Activated CD4-positive, alpha-beta T cell treated with anti-CD3 and anti-CD28 coated beads, Interleukin-2, amount 50 U/mL, for 24 hours (primary cell): ENCODE measurements around the gene KLC1.
A peak's percentile ranks its signal among the peaks of the same experiment; 100 is the strongest.
"Not testable (repeated sequence)": the region's sequence is repeated elsewhere in the genome, so short reads cannot be mapped to it uniquely, and the experiment has no call there.

Source experiments
- DNase-seq, 2 donors: peaks; one replicate each; pipeline ENCODE4 v3.0.0-alpha.2; 2020; ENCODE audit warnings: low read depth in 1 of 2, low spot score in 1 of 2

KLC1 gene

DNA sequence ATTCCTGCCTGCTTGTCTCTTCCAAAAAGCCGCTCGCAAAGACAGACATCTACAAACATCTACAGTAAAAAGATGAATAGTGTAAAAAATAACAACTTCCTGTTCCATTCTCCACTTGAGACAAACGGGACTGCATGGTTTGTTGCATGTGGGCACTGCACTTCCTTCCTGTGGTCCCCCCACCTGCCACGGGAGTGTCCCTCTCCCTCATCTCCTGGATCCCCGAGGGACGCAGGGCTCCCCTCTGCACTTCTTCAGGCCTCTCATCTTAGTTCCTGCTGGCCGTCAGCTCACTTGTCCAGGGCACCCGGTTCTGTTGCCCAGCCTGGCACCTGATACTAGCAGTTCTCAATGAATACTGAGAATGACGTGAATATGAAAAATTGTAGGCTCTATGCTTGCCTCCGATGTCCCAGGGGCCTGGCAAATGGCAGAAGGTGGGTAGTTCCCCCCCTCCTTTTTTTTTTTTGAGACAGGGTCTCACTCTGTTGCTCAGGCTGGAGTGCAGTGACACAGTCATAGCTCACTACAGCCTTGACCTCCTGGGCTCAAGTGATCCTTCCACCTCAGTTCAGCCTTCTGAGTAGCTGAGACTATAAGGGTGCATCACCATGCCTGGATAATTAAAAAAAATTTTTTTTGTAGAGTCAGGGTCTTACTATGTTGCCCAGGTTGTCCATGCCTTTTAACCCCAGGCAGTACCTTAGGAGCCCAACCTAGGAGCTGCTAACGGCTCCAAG lies 3.5 kb upstream of the KLC1 start:
- DNase-seq: no peak

GRCh38 chr14:103626146-103626850 lies 2.7 kb upstream of the KLC1 start:
- DNase-seq: no peak

DNA sequence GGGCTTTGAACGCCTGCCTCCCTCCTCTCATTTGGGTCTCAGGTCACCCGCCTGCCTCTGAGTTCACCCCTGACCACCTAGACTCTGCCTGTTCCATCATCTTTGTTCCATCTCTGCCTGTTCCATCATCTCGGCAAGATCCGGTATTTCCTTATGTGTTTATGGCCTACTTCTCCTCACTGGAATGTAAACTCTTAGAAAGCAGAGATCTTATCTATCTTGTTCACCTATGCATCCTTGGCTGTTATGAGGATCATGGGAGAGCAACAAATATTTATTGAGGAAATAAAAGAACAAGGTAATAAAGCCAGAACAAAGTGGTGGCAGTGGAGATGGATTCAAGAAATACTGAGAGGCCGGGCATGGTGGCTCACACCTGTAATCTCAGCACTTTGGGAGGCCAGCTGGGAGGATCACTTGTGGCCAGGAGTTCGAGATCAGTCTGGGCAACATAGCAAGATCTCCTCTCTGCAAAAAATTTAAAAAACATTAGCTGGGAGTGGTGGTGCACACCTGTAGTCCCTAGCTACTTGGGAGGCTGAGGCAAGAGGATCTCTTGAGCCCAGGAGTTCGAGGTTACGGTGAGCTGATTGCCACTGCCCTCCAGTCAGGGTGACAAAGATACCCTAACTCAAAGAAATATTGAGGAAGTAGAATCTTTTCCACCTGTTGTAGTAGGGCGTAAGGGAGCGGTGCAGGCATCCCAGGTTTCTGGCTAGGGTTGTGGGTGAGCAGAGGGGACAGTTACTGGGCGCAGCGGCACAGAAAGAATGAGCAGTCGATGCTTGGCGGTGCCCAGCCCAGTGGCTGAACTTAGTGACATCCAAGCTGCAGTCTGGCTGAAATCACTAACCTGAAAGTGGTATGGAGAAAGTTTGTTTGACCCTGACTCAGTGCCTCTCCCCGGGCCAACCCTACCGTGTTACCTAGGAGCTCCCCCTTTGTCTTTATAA lies 1.7 kb upstream of the KLC1 start:
- no peak for DNase-seq

DNA sequence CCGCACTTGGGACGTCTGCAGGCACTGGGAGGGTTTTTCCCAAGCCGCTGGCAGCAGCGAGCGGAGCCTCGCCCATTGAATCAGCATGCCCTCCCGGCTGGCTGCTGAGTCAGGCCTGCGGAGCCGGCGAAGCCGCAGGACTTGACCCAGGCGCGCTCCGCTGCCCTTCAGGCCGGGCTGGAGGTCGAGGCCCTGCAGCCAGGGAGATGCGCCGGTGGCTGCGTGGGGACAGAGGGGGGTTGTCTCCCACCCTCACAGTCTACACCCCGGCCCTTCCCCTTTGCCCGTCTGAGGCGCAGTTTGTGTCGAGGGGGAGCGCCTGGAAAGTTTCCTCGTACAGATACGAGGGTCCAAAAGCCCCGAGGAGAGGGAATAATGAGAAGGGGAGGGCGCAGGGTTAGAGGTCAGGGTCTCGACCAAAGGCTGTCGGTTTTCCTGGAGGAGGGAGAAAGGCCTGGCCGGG lies 759 bp upstream of the KLC1 start:
- no peak for DNase-seq

GRCh38 chr14:103629503-103630121 lies 601 bp downstream of the KLC1 start:
- DNase-seq: peak in 1 of 2 donors; percentile 18

DNA sequence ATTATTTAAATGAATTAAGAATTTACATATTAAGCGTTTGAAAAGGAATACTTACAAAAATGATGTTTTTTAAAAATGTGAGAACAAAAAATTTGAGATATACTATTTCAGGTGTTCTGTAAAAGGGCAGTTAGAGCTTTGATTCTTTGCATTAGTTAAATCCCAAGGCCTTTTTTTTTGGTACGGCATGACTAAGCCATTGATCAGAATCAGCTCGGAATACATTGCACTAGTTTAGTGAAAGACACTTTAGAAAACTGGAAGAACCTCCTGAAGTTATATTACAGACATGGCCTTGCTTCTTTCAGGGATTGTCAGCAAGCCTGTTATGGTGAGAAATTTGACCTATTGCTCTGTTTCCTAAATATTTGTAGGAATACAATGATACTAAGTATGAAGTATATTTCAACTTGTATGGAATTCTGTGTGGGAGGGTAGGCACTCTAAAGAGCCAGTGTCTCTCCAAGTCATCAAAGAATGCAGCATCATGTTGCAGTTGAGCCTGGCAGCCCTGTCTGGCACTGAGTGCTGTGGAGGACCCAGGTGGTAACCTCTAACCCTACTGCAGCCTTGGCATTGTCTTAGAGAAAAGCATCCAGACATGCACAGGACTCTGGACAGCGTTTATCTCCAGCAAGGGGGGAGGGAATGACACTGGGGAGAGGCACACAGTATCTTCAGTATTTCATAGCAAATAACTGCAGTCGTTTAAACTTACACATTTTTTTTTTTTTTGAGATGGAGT lies 1.5 kb downstream of the KLC1 start:
- DNase-seq: no peak

DNA sequence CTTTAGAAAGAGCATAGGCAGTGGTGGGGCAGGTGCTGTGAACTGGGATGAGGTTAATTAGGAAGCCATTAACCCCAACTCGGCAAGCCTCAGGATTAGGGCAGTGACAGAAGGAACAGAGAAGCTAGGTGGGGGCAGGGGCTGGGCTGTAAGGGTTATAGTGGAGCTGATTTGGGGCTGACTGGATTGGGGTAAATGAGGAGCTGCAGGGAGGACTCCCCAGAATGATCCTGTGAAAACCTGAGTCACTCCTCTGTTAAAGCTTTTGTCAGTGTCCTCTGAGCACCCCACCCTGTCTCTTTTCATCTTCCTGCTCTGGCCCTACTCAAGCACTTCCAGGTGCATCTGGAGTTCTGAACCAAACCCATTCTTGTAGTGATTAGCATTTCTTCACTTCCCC lies 4.4 kb downstream of the KLC1 start:
- DNase-seq: no peak

GRCh38 chr14:103634156-103634555 lies 5.1 kb downstream of the KLC1 start:
- DNase-seq: no peak

- DNase-seq: no peak
Measured at GRCh38 chr14:103638594-103638993, 9.6 kb downstream of the KLC1 start.

DNA sequence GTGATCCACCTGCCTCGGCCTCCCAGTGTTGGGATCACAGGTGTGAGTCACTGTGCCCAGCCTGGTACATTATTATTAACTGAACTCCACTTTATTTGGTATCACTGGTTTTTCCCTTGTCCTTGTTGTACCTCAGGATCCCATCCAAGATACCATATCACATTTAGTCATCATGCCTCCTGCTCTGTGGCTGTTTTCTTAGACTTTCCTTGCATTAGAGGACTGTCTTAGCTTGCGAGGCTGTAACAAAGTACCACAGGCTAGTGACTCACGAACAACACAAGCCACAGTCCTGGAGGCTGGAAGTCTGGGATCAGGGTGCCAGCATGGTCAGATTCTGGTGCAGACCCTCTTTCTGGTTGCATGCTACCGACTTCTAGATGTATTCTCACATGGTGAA lies 12.2 kb downstream of the KLC1 start:
- DNase-seq: no peak

- DNase-seq: no peak
Measured at GRCh38 chr14:103646189-103646588, 17.2 kb downstream of the KLC1 start.

GRCh38 chr14:103649001-103649400 lies 20.0 kb downstream of the KLC1 start:
- no peak for DNase-seq

GRCh38 chr14:103650213-103650612 lies 21.2 kb downstream of the KLC1 start:
- DNase-seq: no peak

DNA sequence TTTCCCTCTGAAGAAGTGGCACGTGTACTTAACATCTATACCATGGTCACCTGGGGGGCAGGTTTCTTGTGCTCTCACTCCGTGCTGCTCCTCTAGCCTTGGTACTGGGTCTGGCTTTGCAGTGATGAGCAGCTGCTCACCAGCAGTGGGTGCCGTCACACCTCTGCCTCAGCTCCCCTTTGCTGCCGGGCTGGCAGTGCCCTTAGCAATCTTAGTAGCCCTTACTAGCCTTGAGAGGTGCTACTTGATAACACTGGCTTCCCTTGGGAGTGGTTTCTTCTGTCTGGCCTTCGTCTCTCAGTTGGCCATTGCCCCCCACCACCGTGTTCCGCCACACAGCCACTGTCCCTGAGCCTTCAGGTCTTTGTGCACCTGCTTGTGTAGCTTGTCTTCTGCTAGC lies 22.6 kb downstream of the KLC1 start:
- DNase-seq: no peak

- DNase-seq: no peak
Measured at GRCh38 chr14:103652806-103653205, 23.8 kb downstream of the KLC1 start.

GRCh38 chr14:103653336-103653735 lies 24.3 kb downstream of the KLC1 start:
- DNase-seq: not testable (repeated sequence)

DNA sequence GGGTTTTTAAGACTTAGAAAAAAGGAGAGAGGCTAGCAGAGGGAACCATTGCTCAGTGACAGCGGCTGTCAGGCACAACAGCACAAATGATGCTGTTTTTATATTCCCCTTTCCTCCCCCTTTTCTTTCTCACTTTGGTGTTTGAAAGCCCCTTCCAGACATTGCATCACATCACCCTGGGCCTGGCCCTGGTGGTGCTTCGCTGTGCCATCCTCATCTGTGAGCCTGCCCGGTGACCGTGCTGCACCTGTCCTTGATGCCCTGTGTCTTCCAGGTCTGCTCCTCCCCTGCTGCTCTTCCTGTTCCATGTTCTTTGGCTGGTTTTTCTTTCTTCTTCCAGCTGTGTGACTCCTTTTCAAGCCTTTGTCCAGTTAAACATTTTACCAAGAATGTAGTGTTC lies 24.8 kb downstream of the KLC1 start:
- DNase-seq: no peak

GRCh38 chr14:103654619-103655018 lies 25.6 kb downstream of the KLC1 start:
- no peak for DNase-seq

DNA sequence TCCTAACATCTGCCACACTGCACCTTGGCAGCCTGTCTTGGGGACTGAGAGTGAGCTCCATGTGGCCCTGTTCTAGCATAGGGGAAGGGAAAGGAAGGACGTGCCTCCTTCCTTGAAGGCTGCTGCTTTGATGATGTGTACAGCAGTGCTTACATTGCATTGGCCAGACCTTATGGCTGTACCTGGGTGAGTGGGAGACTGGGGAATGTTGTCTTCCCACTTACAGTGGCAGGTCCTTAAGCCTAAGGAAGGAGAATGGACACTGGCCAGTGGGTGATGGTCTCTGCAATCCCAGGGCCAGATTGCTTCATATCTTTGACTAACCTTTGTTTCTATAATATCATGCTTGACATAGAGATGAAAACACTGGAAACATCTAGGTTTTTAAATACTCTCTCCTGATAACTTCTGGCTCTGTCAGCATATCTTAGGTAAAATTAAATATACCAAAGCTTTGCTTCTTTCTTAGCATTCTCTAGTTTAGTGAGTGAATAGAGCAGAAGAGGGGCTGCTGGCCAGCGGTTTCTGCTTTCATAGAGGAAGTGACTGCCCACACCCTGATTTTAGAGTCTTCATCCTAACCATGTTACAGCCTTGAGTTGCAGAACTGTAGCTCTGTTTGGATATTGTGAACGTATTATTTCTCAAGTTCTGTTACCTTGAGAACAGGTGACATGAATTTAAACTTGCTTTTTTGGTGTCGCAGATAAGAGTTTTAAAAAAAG lies 27.2 kb downstream of the KLC1 start:
- DNase-seq: no peak

DNA sequence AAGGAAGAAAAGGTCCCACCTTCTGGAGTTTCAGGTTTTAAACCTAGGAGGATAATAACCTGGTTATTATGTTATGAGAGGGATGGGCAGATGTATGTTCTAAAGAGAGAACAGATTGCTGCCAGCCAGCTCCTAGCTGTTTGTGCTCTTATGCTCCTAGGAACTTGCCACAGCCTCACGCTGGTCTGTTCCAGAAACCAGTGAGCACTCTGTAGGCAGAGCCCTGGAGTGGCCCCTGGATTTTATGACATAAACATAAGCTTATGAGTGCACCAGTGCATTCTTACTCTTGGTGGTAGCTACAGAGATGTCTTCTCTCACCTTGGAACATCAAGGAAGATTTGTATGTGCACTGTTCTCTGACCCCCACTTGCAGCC lies 27.7 kb downstream of the KLC1 start:
- DNase-seq: no peak
